ENCODE measurements around the gene CAMSAP3.

Gene CAMSAP3

DNA sequence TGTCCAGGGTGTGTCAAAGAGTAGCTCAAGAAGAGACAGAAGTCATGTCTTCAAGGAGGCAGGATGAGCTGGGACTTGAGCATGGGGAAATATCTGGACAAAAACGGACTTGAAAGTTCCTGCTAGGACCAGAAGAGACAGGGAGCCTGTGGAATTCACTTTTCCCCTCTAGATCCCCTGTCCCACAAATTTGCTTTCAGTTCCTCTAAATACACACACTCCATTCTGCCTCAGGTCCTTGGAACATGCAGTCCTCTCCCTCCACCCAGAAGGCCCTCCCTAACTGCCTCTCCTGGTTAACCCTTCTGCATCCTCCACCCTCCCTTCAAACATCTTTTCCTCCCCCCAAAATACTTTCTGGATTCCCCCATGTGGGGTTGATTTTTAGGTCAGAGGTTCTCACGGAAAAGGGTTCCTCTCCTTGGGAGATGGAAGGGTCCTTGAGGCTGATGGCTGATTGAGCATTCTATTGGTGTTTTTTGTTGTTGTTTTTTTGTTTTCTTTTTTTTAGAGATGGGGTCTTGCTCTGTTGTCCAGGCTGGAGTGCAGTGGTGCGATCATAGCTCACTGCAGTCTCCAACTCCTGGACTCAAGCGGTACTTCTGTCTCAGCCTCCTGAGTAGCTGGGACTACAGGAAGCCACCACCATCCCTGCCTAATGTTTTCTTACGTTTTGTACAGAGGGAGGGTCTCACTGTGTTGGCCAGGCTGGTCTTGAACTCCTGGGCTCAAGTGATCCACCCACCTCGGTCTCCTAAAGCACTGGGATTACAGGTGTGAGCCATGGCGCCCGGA lies 66.3 kb downstream of the CAMSAP3 start:
- DNase-seq (ENCODE audit: low spot score) = no peak
- ChIA-PET CTCF (interaction anchor here (0.8 kb wide), 1 partner anchor 82 kb away, joined by 5 read pairs; no protein-coding TSS in a partner anchor), POLR2A (ENCODE audit: low non-redundant PET) (no interaction called here)
- H3K27ac ChIP-seq = no peak overlapping the region
- TF ChIP-seq, protein P1, sequence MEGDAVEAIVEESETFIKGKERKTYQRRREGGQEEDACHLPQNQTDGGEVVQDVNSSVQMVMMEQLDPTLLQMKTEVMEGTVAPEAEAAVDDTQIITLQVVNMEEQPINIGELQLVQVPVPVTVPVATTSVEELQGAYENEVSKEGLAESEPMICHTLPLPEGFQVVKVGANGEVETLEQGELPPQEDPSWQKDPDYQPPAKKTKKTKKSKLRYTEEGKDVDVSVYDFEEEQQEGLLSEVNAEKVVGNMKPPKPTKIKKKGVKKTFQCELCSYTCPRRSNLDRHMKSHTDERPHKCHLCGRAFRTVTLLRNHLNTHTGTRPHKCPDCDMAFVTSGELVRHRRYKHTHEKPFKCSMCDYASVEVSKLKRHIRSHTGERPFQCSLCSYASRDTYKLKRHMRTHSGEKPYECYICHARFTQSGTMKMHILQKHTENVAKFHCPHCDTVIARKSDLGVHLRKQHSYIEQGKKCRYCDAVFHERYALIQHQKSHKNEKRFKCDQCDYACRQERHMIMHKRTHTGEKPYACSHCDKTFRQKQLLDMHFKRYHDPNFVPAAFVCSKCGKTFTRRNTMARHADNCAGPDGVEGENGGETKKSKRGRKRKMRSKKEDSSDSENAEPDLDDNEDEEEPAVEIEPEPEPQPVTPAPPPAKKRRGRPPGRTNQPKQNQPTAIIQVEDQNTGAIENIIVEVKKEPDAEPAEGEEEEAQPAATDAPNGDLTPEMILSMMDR (conservative IDR thresholded peaks at IDR 0.05; ENCODE audit: low read depth) = no peak

- POLR2A ChIA-PET (ENCODE audit: low non-redundant PET) = no interaction called here
- H3K27ac ChIP-seq = no peak overlapping the region
- DNase-seq (ENCODE audit: low spot score) = no peak
- TF ChIP-seq, protein P1 (conservative IDR thresholded peaks at IDR 0.05; ENCODE audit: low read depth) = no peak
- CTCF ChIA-PET = no interaction called here
These were observed 67.0 kb downstream of the CAMSAP3 start for GRCh38 chr19:7662657-7663056.

DNA sequence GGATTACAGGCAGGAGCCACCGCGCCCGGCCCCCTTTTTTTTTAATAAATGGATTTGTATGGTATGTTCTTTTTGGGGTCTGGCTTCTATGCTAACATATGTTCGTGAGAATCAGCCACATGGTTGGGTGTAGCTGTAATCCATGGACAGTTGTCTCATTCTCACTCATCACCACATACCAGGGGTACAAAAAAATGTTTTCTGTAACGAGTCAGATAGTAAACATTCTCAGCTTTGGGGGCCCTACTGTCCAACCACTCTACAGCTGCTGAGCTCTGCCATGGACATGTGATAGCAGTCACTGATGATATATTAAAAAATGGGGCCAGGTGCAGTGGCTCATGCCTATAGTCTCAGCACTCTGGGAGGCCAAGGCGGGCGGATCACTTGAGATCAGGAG lies 68.0 kb downstream of the CAMSAP3 start:
- TF ChIP-seq, protein P1 (conservative IDR thresholded peaks at IDR 0.05; ENCODE audit: low read depth) = no peak
- H3K27ac ChIP-seq = no peak overlapping the region
- no peak for DNase-seq (ENCODE audit: low spot score)
- ChIA-PET POLR2A (ENCODE audit: low non-redundant PET) (no interaction called here), CTCF (interaction anchor here (0.8 kb wide), 1 partner anchor 17 kb away, joined by 3 read pairs; the partner anchor contains the start of gene TRAPPC5)

DNA sequence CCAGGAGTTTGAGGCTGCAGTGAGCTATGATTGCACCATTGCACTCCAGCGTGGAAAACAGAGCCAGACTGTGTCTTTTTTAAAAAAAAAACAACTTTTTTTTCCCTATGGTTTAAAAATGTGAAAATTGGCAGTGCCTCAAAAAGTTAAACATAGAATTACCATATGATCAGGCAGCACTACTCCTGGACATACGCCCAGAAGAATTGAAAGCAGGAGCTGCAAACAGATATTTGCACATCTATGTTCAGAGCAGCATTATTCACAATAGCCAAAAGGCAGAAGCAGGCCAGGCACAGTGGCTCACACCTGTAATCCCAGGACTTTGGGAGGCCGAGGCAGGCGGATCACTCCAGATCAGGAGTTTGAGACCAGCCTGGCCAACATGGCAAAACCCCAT lies 69.4 kb downstream of the CAMSAP3 start:
- TF ChIP-seq, protein P1 (conservative IDR thresholded peaks at IDR 0.05; ENCODE audit: low read depth) = no peak
- H3K27ac ChIP-seq = no peak overlapping the region
- DNase-seq (ENCODE audit: low spot score) = no peak
- ChIA-PET CTCF (interaction anchor here (0.6 to 1.2 kb wide), 2 partner anchors 10 to 16 kb away, joined by 3 to 6 read pairs; partner anchors contain the start of gene TRAPPC5), POLR2A (ENCODE audit: low non-redundant PET) (no interaction called here)
